Stomach (tissue), 4 donors: Measurements from ENCODE around the gene ADCY6.

ENCODE experiments used
- CTCF ChIP-seq, 7 experiments: fragments of 450-650 bp in 4 of 7; fragments of 200-600 bp in 3 of 7; sonication (generic) in 3 of 7; IDR thresholded peaks; one replicate each; pipeline ENCODE4 v1.5.1; 2016 to 2019; ENCODE audit warnings: antibody characterized with exemption in 7 of 7, control low read depth in 2 of 7, mild to moderate bottlenecking in 1 of 7
- EP300 ChIP-seq: sonication (generic); formaldehyde crosslinking; IDR thresholded peaks from one replicate; pipeline ENCODE4 v1.6.1; 2017; ENCODE audit warnings: antibody characterized with exemption
- POLR2A ChIP-seq, 4 donors: fragments of 450-650 bp; IDR thresholded peaks; one replicate each; pipeline ENCODE4 v1.6.1; 2016; ENCODE audit warnings: antibody characterized with exemption in 4 of 4, control low read depth in 2 of 4, mild to moderate bottlenecking in 1 of 4, moderate library complexity in 1 of 4
- POLR2AphosphoS5 ChIP-seq, 3 donors: sonication (generic); formaldehyde crosslinking; IDR thresholded peaks; one replicate each; pipeline ENCODE4 v1.6.1; 2016; ENCODE audit warnings: antibody characterized with exemption in 3 of 3

GRCh38 chr12:48815126-48816110, 26.5 kb upstream of the ADCY6 start:
- TF ChIP-seq CTCF (IDR thresholded peaks at IDR 0.05) (no peak), POLR2A (IDR thresholded peaks at IDR 0.05) (peak in 1 of 4 donors; percentile 47), POLR2AphosphoS5 (IDR thresholded peaks at IDR 0.05) (peak in 2 of 3 donors; percentile 66 to 89), EP300 (no peak)
